Liver (tissue), 3 donors: ENCODE data around the gene WDR59.

ENCODE experiments used
- ATF3 ChIP-seq: IDR thresholded peaks from 2 replicates; pipeline ENCODE4 v1.6.1; 2016; ENCODE audit warnings: antibody characterized with exemption
- CTCF ChIP-seq: fragments of 150-350 bp; IDR thresholded peaks from 2 replicates; pipeline ENCODE4 v1.5.1; 2017; ENCODE audit warnings: improper control_type of control experiment, low read depth, low read length; ENCODE audit not compliant: missing input control
- EGR1 ChIP-seq, 2 donors: IDR thresholded peaks; 2 replicates each; pipeline ENCODE4 v1.6.1; 2016 to 2018; ENCODE audit warnings: antibody characterized with exemption in 2 of 2, low read depth in 2 of 2
- FOXA2 ChIP-seq: IDR thresholded peaks from 2 replicates; pipeline ENCODE4 v1.6.1; 2016; ENCODE audit warnings: antibody characterized with exemption
- GABPA ChIP-seq, 2 donors: IDR thresholded peaks in 1 of 2; conservative IDR thresholded peaks in 1 of 2; 2 replicates each; pipeline ENCODE4 v1.6.1; 2016; ENCODE audit warnings: antibody characterized with exemption in 2 of 2, mild to moderate bottlenecking in 1 of 2, moderate library complexity in 1 of 2
- NR2F2 ChIP-seq: IDR thresholded peaks from 2 replicates; pipeline ENCODE4 v1.6.1; 2016; ENCODE audit warnings: antibody characterized with exemption
- RAD21 ChIP-seq, 2 donors: IDR thresholded peaks; 2 replicates each; pipeline ENCODE4 v1.6.1; 2016; ENCODE audit warnings: antibody characterized with exemption in 2 of 2, mild to moderate bottlenecking in 2 of 2
- REST ChIP-seq: IDR thresholded peaks from 2 replicates; pipeline ENCODE4 v1.6.1; 2016; ENCODE audit warnings: antibody characterized with exemption, mild to moderate bottlenecking
- RXRA ChIP-seq, 2 donors: IDR thresholded peaks; 2 replicates each; pipeline ENCODE4 v1.6.1; 2017 to 2018; ENCODE audit warnings: antibody characterized with exemption in 2 of 2, mild to moderate bottlenecking in 1 of 2
- SP1 ChIP-seq: IDR thresholded peaks from 2 replicates; pipeline ENCODE4 v1.6.1; 2018; ENCODE audit warnings: antibody characterized with exemption, mild to moderate bottlenecking
- TAF1 ChIP-seq: conservative IDR thresholded peaks from 2 replicates; pipeline ENCODE4 v1.6.1; 2016; ENCODE audit warnings: antibody characterized with exemption, mild to moderate bottlenecking
- YY1 ChIP-seq: IDR thresholded peaks from 2 replicates; pipeline ENCODE4 v1.6.1; 2016; ENCODE audit warnings: antibody characterized with exemption, mild to moderate bottlenecking
- TF ChIP-seq, protein P1 (sequence below): IDR thresholded peaks from 2 replicates; pipeline ENCODE4 v1.6.1; 2016; ENCODE audit warnings: antibody characterized with exemption
- TF ChIP-seq, protein P2 (sequence below): IDR thresholded peaks from 2 replicates; pipeline ENCODE4 v1.6.1; 2016; ENCODE audit warnings: antibody characterized with exemption
- donor health status: healthy.
- donor health status: healthy.

DNA sequence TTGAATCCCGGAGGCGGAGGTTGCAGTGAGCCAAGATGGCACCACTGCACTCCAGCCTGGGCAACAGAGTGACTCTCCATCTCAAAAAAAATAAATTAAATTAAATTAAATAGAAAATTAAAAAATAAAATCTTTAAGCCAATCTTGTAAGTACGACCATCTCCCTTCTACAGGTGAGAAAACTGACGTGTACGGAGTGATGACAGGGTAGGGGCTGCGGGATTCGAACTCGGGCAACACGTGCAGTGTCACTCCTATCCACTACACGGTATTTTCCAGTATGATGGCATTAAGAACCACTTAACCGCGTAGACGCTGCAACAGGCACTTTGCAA lies 762 bp downstream of the WDR59 start:
- TF ChIP-seq REST (no peak), CTCF (no peak), FOXA2 (no peak), RAD21 (IDR thresholded peaks at IDR 0.05) (no peak), EGR1 (IDR thresholded peaks at IDR 0.05; ENCODE audit: low read depth in 2 of 2) (no peak), ATF3 (no peak), YY1 (no peak), NR2F2 (no peak), RXRA (IDR thresholded peaks at IDR 0.05) (no peak), SP1 (no peak), GABPA (IDR thresholded peaks at IDR 0.05 in 1 of 2, conservative IDR thresholded peaks at IDR 0.05 in 1 of 2) (no peak), TAF1 (no peak)
- TF ChIP-seq, protein P1, sequence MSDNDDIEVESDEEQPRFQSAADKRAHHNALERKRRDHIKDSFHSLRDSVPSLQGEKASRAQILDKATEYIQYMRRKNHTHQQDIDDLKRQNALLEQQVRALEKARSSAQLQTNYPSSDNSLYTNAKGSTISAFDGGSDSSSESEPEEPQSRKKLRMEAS: no peak
- TF ChIP-seq, protein P2, sequence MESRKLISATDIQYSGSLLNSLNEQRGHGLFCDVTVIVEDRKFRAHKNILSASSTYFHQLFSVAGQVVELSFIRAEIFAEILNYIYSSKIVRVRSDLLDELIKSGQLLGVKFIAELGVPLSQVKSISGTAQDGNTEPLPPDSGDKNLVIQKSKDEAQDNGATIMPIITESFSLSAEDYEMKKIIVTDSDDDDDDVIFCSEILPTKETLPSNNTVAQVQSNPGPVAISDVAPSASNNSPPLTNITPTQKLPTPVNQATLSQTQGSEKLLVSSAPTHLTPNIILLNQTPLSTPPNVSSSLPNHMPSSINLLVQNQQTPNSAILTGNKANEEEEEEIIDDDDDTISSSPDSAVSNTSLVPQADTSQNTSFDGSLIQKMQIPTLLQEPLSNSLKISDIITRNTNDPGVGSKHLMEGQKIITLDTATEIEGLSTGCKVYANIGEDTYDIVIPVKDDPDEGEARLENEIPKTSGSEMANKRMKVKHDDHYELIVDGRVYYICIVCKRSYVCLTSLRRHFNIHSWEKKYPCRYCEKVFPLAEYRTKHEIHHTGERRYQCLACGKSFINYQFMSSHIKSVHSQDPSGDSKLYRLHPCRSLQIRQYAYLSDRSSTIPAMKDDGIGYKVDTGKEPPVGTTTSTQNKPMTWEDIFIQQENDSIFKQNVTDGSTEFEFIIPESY: no peak
